Epithelial cell of umbilical artery (primary cell): Measurements from ENCODE around the gene MEF2D. TPM values are rescaled to one million over a fixed set of nuclear protein-coding genes. Genes with fewer than 3 reads are reported as not detected.

Experiments
- total RNA-seq: library from RNA; depleted of rRNA; stranded (reverse); fragments of >200 nt; gene quantifications from 2 replicates; pipeline ENCODE4 v1.2.3, GENCODE V29; 2014

MEF2D gene
- 2.7 and 3.9 TPM in 2 replicates for total RNA-seq

DNA sequence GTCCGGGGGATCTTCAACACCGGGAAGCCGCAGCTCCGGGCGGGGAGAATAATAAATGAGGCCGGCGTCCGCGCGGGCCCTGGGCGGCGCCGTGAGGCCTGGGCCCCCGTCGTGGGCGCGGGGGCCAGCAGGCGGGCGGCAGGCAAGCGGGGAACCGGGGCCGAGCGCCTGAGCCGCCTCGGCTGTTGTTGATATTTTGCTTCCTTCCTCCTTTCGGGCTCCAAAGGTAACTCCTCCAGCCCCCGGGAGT lies at the start of gene MEF2D:
MEF2D (minus strand) TSS at position 233 of the 250 bp plus-strand sequence. CDS start 17,483 bp downstream, outside the sequence.

Other genes with a start within 250 kb of the MEF2D start
- gene SMG5, start 217.9 kb downstream of the MEF2D start, total RNA-seq = 38.0 and 73.6 TPM in 2 replicates
- gene TMEM79, start 216.4 kb downstream of the MEF2D start, total RNA-seq = under 0.01 and 0.91 TPM in 2 replicates
- gene GLMP, start 205.1 kb downstream of the MEF2D start, total RNA-seq = 35.1 and 35.7 TPM in 2 replicates
- not detected in 2 replicates for gene VHLL, start 201.5 kb downstream of the MEF2D start, total RNA-seq
- 818 and 828 TPM in 2 replicates for gene CCT3, start 162.5 kb downstream of the MEF2D start, total RNA-seq
- not detected in 2 replicates for gene TSACC, start 162.2 kb downstream of the MEF2D start, total RNA-seq
- gene RHBG, start 131.6 kb downstream of the MEF2D start, total RNA-seq = not detected in 2 replicates
- gene IQGAP3, start 71.8 kb upstream of the MEF2D start, total RNA-seq = 16.6 and 17.2 TPM in 2 replicates
- not detected in 2 replicates for gene TTC24, start 78.9 kb upstream of the MEF2D start, total RNA-seq
- 126 TPM in 2 replicates for gene NAXE, start 91.0 kb upstream of the MEF2D start, total RNA-seq
- 29.6 and 34.5 TPM in 2 replicates for gene GPATCH4, start 100.7 kb upstream of the MEF2D start, total RNA-seq
- gene HAPLN2, start 118.6 kb upstream of the MEF2D start, total RNA-seq = not detected in 2 replicates
- 0.15 TPM in 1 of 2 replicates, not detected in the other for gene BCAN, start 141.3 kb upstream of the MEF2D start, total RNA-seq
- 154 and 164 TPM in 2 replicates for gene NES, start 176.6 kb upstream of the MEF2D start, total RNA-seq
- gene CRABP2, start 204.8 kb upstream of the MEF2D start, total RNA-seq = 1.1 and 1.3 TPM in 2 replicates
- 7.8 and 8.1 TPM in 2 replicates for gene METTL25B, start 227.7 kb upstream of the MEF2D start, total RNA-seq
- gene ISG20L2, start 228.0 kb upstream of the MEF2D start, total RNA-seq = 6.7 and 9.1 TPM in 2 replicates
- 40.9 and 43.6 TPM in 2 replicates for gene MRPL24, start 240.3 kb upstream of the MEF2D start, total RNA-seq